ENCODE data around the gene CEP112. TPM values are rescaled to one million over a fixed set of nuclear protein-coding genes. Genes with fewer than 3 reads are reported as not detected.

CEP112 gene
- total and polyA plus RNA-seq, 2 of the 4 experiments (the other 2 are of a cell fraction), result 2.5 to 5.6 TPM

DNA sequence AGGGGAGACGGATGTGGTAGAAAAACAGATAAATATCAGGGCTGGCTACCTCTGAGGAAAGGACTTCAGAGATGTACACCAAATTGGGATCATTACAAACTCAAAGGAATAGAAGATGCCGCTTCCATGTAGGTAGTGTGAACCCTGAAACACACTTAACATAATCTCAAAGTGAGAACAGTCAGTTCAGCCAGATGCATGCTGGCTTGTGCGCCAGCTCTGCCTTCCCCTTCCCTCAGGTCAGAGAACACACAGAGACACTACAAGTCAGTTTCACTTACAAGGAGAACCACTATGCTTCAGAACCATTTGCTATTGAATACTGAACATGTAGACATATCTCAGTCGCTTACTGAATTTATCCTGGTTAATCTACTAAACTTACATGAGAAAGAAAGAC, 454.5 kb downstream of the CEP112 start:
- Histone ChIP-seq H3K27me3 (ENCODE audit: control insufficient read depth, insufficient read depth, low read length) (no peaks in the 10 kb centered on the region), H2AK9ac (replicated peaks; ENCODE audit: low read depth, low read length, poor library complexity) (no peak overlapping the region), H2BK15ac (ENCODE audit: low read depth, low read length) (no peak overlapping the region), H4K91ac (ENCODE audit: insufficient read depth, low read depth, low read length) (no peak overlapping the region), H3K23ac (ENCODE audit: low read depth, low read length) (no peak overlapping the region), H3K14ac (replicated peaks; ENCODE audit: low read depth, low read length) (no peak overlapping the region), H3K36me3 (ENCODE audit: control insufficient read depth, insufficient read depth, low read length) (no peaks in the 10 kb centered on the region), H2AK5ac (ENCODE audit: low read depth, low read length) (no peak overlapping the region), H3K9me1 (ENCODE audit: insufficient read depth, low read length) (no peaks in the 10 kb centered on the region), H3K9ac (ENCODE audit: low read depth, low read length) (no peak overlapping the region), H3K18ac (ENCODE audit: low read depth, low read length) (no peak overlapping the region), H3K27ac (ENCODE audit: insufficient read depth, low read length) (no peak overlapping the region), H3K4me3 (ENCODE audit: insufficient read depth, low read depth, low read length) (no peak overlapping the region), H3K4ac (ENCODE audit: low read depth, low read length) (no peak overlapping the region), H2BK5ac (ENCODE audit: low read depth, low read length, poor library complexity, severe bottlenecking) (no peak overlapping the region), H2AFZ (replicated peaks; ENCODE audit: low read length, poor library complexity) (no peak overlapping the region), H3K9me3 (ENCODE audit: control insufficient read depth, insufficient read depth, low read length) (peaks cover 5% of the 10 kb centered on the region), H4K8ac (ENCODE audit: low read depth in 2 of 2, low read length in 2 of 2) (no peak overlapping the region), H3K4me2 (ENCODE audit: low read depth, low read length) (no peak overlapping the region), H2BK120ac (ENCODE audit: low read depth, low read length) (no peak overlapping the region), H3K56ac (ENCODE audit: extremely low read depth, insufficient read depth, low read length) (no peak overlapping the region), H4K5ac (ENCODE audit: low read depth, low read length) (no peak overlapping the region), H3K79me1 (ENCODE audit: low read depth in 1 of 2, low read length in 2 of 2) (no peaks in the 10 kb centered on the region), H3K4me1 (ENCODE audit: control insufficient read depth, insufficient read depth, low read length) (peaks cover 1% of the 10 kb centered on the region; the same call in 1 of the 2 replicates), H2BK20ac (ENCODE audit: low read depth, low read length) (no peak overlapping the region), H4K20me1 (ENCODE audit: insufficient read depth, low read length) (no peaks in the 10 kb centered on the region)
- dilution Hi-C loops (cut with HindIII; ENCODE audit: low sequenced_read_pairs, unreplicated experiment), result no loop called here
- 80% methylated on average over 1 of the region's 4 CpGs; no CpG with 5 or more reads in 1 of the 2 experiments for WGBS, 2 experiments (ENCODE audit: extremely low coverage in 2 of 2, insufficient read length in 1 of 2)
- no TSS peak for BruUV-seq (replicated peaks)
- intact Hi-C loops (cut with micrococcal nuclease), result no loop called here
- TF ChIP-seq MXI1 (IDR thresholded peaks at IDR 0.05; ENCODE audit: borderline replicate concordance, low read depth, low read length) (no peak), MAFK (IDR thresholded peaks at IDR 0.05; ENCODE audit: low read depth, low read length) (no peak), RAD21 (IDR thresholded peaks at IDR 0.05; ENCODE audit: low read length) (no peak), POLR2A (IDR thresholded peaks at IDR 0.05; ENCODE audit: low read depth, low read length) (no peak), RFX5 (IDR thresholded peaks at IDR 0.05; ENCODE audit: low read depth, low read length) (no peak), CEBPB (IDR thresholded peaks at IDR 0.05; ENCODE audit: low read depth, low read length) (no peak), RCOR1 (IDR thresholded peaks at IDR 0.05; ENCODE audit: insufficient replicate concordance, low read length) (no peak), MAZ (IDR thresholded peaks at IDR 0.05; ENCODE audit: borderline replicate concordance, low read depth, low read length) (no peak), NFE2L2 (IDR thresholded peaks at IDR 0.05; ENCODE audit: low read depth, low read length) (no peak), BHLHE40 (IDR thresholded peaks at IDR 0.05; ENCODE audit: low read depth, low read length) (no peak), SMC3 (IDR thresholded peaks at IDR 0.05; ENCODE audit: low read depth, low read length) (no peak), FOS (IDR thresholded peaks at IDR 0.05; ENCODE audit: low read depth, low read length) (no peak)
- TF ChIP-seq, protein P1, sequence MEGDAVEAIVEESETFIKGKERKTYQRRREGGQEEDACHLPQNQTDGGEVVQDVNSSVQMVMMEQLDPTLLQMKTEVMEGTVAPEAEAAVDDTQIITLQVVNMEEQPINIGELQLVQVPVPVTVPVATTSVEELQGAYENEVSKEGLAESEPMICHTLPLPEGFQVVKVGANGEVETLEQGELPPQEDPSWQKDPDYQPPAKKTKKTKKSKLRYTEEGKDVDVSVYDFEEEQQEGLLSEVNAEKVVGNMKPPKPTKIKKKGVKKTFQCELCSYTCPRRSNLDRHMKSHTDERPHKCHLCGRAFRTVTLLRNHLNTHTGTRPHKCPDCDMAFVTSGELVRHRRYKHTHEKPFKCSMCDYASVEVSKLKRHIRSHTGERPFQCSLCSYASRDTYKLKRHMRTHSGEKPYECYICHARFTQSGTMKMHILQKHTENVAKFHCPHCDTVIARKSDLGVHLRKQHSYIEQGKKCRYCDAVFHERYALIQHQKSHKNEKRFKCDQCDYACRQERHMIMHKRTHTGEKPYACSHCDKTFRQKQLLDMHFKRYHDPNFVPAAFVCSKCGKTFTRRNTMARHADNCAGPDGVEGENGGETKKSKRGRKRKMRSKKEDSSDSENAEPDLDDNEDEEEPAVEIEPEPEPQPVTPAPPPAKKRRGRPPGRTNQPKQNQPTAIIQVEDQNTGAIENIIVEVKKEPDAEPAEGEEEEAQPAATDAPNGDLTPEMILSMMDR (conservative IDR thresholded peaks at IDR 0.05; ENCODE audit: low read depth, low read length), result no peak
- TF ChIP-seq, protein P2, sequence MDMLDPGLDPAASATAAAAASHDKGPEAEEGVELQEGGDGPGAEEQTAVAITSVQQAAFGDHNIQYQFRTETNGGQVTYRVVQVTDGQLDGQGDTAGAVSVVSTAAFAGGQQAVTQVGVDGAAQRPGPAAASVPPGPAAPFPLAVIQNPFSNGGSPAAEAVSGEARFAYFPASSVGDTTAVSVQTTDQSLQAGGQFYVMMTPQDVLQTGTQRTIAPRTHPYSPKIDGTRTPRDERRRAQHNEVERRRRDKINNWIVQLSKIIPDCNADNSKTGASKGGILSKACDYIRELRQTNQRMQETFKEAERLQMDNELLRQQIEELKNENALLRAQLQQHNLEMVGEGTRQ (IDR thresholded peaks at IDR 0.05; ENCODE audit: low read depth, low read length), result no peak
- ChIA-PET CTCF (no interaction called here), POLR2A (ENCODE audit: unreplicated experiment) (interaction anchor here (0.5 kb wide), 1 partner anchor 34 kb away, joined by 3 read pairs; no protein-coding TSS in a partner anchor)
- DNase-seq (no peak), ATAC-seq (ENCODE audit: low read depth) (no peak)
- in situ Hi-C loops (cut with MboI; ENCODE audit: low sequenced_read_pairs), result no loop called here

Data from IMR-90 (cell line).